ENCODE results near the gene SLC10A7.

GRCh38 chr4:146500216-146500615 lies 21.5 kb downstream of the SLC10A7 start:
- TF ChIP-seq CTCF (IDR thresholded peaks at IDR 0.05) (no peak), POLR2A (IDR thresholded peaks at IDR 0.05) (no peak), EP300 (IDR thresholded peaks at IDR 0.05) (no peak)
